ENCODE measurements around the gene CPNE4.
A peak's percentile ranks its signal among the peaks of the same experiment; 100 is the strongest.

Gene CPNE4

GRCh38 chr3:131797776-131798175, 237.0 kb downstream of the CPNE4 start:
- no peak for DNase-seq (ENCODE audit: low spot score)

GRCh38 chr3:131796558-131797198, 238.1 kb downstream of the CPNE4 start:
- no peak for DNase-seq (ENCODE audit: low spot score)

GRCh38 chr3:131796111-131796510, 238.7 kb downstream of the CPNE4 start:
- no peak for DNase-seq (ENCODE audit: low spot score)

GRCh38 chr3:131795390-131796090, 239.3 kb downstream of the CPNE4 start:
- no peak for DNase-seq (ENCODE audit: low spot score)

- DNase-seq (ENCODE audit: low spot score), result peak; percentile 32
These were observed 239.9 kb downstream of the CPNE4 start for GRCh38 chr3:131794766-131795388.

GRCh38 chr3:131793870-131794269, 240.9 kb downstream of the CPNE4 start:
- no peak for DNase-seq (ENCODE audit: low spot score)

GRCh38 chr3:131789188-131789587, 245.6 kb downstream of the CPNE4 start:
- DNase-seq (ENCODE audit: low spot score), result no peak

- DNase-seq (ENCODE audit: low spot score), result no peak
These were observed 248.4 kb downstream of the CPNE4 start for GRCh38 chr3:131786386-131786785.

- DNase-seq (ENCODE audit: low spot score), result no peak
These were observed 252.1 kb downstream of the CPNE4 start for GRCh38 chr3:131782751-131783150.

- DNase-seq (ENCODE audit: low spot score), result no peak
These were observed 256.3 kb downstream of the CPNE4 start for GRCh38 chr3:131778526-131778925.

GRCh38 chr3:131775650-131776049, 259.2 kb downstream of the CPNE4 start:
- DNase-seq (ENCODE audit: low spot score), result no peak

- DNase-seq (ENCODE audit: low spot score), result no peak
These were observed 262.4 kb downstream of the CPNE4 start for GRCh38 chr3:131772269-131773026.

GRCh38 chr3:131762981-131763564, 271.7 kb downstream of the CPNE4 start:
- no peak for DNase-seq (ENCODE audit: low spot score)

GRCh38 chr3:131756405-131756804, 278.4 kb downstream of the CPNE4 start:
- no peak for DNase-seq (ENCODE audit: low spot score)

- DNase-seq (ENCODE audit: low spot score), result no peak
These were observed 279.4 kb downstream of the CPNE4 start for GRCh38 chr3:131755380-131755779.

- DNase-seq (ENCODE audit: low spot score), result no peak
These were observed 284.6 kb downstream of the CPNE4 start for GRCh38 chr3:131750256-131750655.

- DNase-seq (ENCODE audit: low spot score), result no peak
These were observed 285.0 kb downstream of the CPNE4 start for GRCh38 chr3:131749826-131750225.

GRCh38 chr3:131747466-131747865, 287.3 kb downstream of the CPNE4 start:
- no peak for DNase-seq (ENCODE audit: low spot score)

- no peak for DNase-seq (ENCODE audit: low spot score)
These were observed 290.0 kb downstream of the CPNE4 start for GRCh38 chr3:131744765-131745164.

- DNase-seq (ENCODE audit: low spot score), result no peak
These were observed 291.7 kb downstream of the CPNE4 start for GRCh38 chr3:131743126-131743525.

- DNase-seq (ENCODE audit: low spot score), result no peak
These were observed 295.6 kb downstream of the CPNE4 start for GRCh38 chr3:131739211-131739610.

- no peak for DNase-seq (ENCODE audit: low spot score)
These were observed 296.7 kb downstream of the CPNE4 start for GRCh38 chr3:131738095-131738494.
